Fibroblast of villous mesenchyme (primary cell): ENCODE data around the gene ROBO2. TPM values are rescaled to one million over a fixed set of nuclear protein-coding genes. Genes with fewer than 3 reads are reported as not detected.

Source experiments
- DNase-seq: peaks from one replicate; pipeline ENCODE4 v3.0.0-alpha.2; 2010; ENCODE audit warnings: low read depth
- H3K4me3 ChIP-seq: 2 replicates; pipeline ENCODE4 v1.5.1; 2011; ENCODE audit warnings: low read depth, mild to moderate bottlenecking, low read length
- CTCF ChIP-seq: IDR thresholded peaks from 2 replicates; pipeline ENCODE4 v1.5.1; 2012; ENCODE audit warnings: low read depth, mild to moderate bottlenecking, low read length; ENCODE audit not compliant: insufficient read depth
- total RNA-seq: library from RNA; depleted of rRNA; stranded (reverse); fragments of >200 nt; gene quantifications from 2 replicates; pipeline ENCODE4 v1.2.3, GENCODE V29; 2012

Gene ROBO2
- total RNA-seq, 1 donor: 3.0 TPM

- no peak for DNase-seq
- no peak for TF ChIP-seq CTCF
- no peak overlapping the region for H3K4me3 ChIP-seq
Measured at GRCh38 chr3:77672016-77672415, 632.1 kb downstream of the ROBO2 start.

- no peak for DNase-seq
- no peak overlapping the region for H3K4me3 ChIP-seq
- no peak for TF ChIP-seq CTCF
Measured at GRCh38 chr3:77682162-77682561, 642.3 kb downstream of the ROBO2 start.

GRCh38 chr3:77684115-77684514 is 644.2 kb downstream of the ROBO2 start:
- no peak for DNase-seq
- H3K4me3 ChIP-seq: no peak overlapping the region

GRCh38 chr3:77685713-77686112 is 645.8 kb downstream of the ROBO2 start:
- no peak for TF ChIP-seq CTCF
- no peak for DNase-seq
- no peak overlapping the region for H3K4me3 ChIP-seq

More at GRCh38 chr3:77684115-77684514, 644.2 kb downstream of the ROBO2 start:
- no peak for TF ChIP-seq CTCF

- no peak overlapping the region for H3K4me3 ChIP-seq
- TF ChIP-seq CTCF: no peak
- no peak for DNase-seq
Measured at GRCh38 chr3:77686560-77686959, 646.7 kb downstream of the ROBO2 start.

GRCh38 chr3:77687545-77687944 is 647.6 kb downstream of the ROBO2 start:
- H3K4me3 ChIP-seq: no peak overlapping the region
- DNase-seq: no peak
- no peak for TF ChIP-seq CTCF

- no peak for DNase-seq
- no peak overlapping the region for H3K4me3 ChIP-seq
- TF ChIP-seq CTCF: no peak
Measured at GRCh38 chr3:77690284-77690845, 650.5 kb downstream of the ROBO2 start.
